Posterior cingulate gyrus (tissue), 11 donors: ENCODE data around the gene CDK5RAP2.

ENCODE experiments used
- DNase-seq, 10 donors: peaks; one replicate each; pipeline versions ENCODE4 v3.0.0 to v3.0.0-alpha.2; 2020 to 2021; ENCODE audit warnings: mixed read lengths in 3 of 10
- intact Hi-C: fragments of 100-400 bp; cut with DNase I; formaldehyde crosslinking; loops from one replicate; pipeline ENCODE4 v1.15.1; 2023

Gene CDK5RAP2

DNA sequence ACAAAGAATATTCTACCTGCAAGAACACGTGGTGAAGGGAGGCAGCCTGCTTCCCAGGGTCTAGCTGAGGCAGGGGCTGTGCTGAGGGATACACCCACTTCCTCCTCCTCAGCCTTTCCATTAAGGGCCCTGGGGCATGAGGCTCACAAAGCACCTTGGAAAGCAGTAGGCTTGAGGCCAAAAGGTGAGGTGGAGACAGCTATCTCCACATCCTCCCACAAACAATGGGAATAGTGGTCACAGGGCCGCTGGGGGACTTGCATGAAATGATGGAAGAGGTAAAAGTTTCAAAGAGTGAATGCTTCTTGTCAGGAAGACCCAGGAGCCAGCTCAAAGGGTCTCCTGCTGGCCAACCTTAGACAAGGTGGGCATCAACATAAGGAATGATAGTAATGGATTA lies 207.9 kb downstream of the CDK5RAP2 start:
- peak in 1 of 10 donors; percentile 44 for DNase-seq

GRCh38 chr9:120369608-120370220 lies 210.3 kb downstream of the CDK5RAP2 start:
- DNase-seq: peak in 1 of 10 donors; percentile 20
- intact Hi-C loops: no loop called here

More for the DNA sequence above, 207.9 kb downstream of the CDK5RAP2 start:
- intact Hi-C loops: no loop called here

DNA sequence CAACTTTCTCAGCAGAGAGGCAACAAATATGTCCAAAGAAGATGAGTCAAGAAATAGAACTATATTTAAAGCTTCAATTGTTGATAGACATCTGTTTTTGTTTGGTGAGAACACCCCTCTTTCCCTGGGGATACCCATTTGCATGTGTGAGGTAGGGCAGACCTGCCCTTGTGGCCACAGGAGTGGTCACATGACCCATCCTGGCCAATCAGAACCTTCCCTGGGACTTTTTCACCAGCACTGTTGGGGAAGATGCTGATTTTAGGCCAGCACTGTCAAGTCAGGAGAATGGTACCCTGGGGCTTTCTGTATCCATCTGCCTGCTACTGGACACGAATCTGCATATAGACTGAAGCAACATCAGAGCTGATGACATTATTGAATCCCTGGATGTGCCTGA lies 211.2 kb downstream of the CDK5RAP2 start:
- no peak for DNase-seq
- intact Hi-C loops: no loop called here

GRCh38 chr9:120366644-120367019 lies 213.3 kb downstream of the CDK5RAP2 start:
- intact Hi-C loops: no loop called here
- peak in 1 of 10 donors; percentile 7 for DNase-seq

DNA sequence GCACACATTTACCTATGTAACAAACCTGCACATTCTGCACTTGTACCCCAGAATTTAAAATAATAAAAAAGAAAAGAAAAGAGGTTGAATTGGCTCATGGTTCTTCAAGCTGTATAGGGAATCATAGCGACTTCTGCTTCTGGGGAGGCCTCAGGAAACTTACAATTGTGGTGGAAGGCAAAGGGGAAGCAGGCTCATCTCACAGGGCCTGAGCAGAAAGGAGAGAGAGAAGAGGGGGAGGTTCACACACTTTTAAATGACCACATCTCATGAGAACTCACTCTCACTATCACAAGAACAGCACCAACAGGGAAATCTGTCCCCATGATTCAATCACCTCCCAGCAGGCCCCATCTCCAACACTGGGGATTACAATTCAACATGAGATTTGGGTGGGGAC lies 214.6 kb downstream of the CDK5RAP2 start:
- DNase-seq: no peak
- intact Hi-C loops: no loop called here

- intact Hi-C loops: no loop called here
- no peak for DNase-seq
These were observed 216.3 kb downstream of the CDK5RAP2 start for GRCh38 chr9:120363697-120364096.

DNA sequence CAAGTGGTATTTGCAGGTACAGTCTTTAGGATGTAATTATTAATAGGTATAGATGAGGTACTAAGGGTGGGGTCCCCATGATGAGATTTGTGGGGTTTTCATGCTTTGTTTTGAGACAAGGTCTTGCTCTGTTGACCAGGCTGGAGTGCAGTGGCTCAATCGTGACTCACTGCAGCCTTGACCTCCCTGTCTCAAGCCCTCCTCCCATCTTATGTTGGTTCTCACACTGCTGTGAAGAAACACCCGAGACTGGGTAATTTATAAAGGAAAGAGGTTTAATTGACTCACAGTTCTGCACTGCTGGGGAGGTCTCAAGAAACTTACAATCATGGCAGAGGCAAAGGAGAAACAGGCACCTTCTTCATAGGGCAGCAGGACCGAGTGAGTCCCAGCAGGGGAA lies 217.5 kb downstream of the CDK5RAP2 start:
- DNase-seq: no peak
- intact Hi-C loops: no loop called here

- intact Hi-C loops: no loop called here
- DNase-seq: no peak
These were observed 218.4 kb downstream of the CDK5RAP2 start for GRCh38 chr9:120361551-120361950.

GRCh38 chr9:120360510-120360909 lies 219.5 kb downstream of the CDK5RAP2 start:
- intact Hi-C loops: no loop called here

DNA sequence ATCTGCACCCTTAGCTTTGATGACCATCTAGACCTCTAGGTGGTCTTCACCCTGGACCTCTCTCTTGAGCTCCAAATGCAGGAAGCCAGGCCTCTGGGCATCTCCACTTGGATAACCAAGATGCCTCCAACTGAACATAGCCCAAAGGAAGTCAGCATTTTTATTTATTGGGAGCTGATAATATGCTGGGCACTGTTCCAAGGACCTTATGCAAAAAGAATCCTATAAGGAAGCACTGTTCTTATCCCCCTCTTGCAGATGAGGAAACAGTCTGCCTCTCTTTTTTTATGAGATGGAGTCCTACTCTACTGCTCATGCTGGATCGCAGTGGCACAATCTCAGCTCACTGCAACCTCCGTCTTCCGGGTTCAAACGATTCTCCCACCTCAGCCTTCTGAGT lies 219.9 kb downstream of the CDK5RAP2 start:
- no peak for DNase-seq
- intact Hi-C loops: no loop called here

More at GRCh38 chr9:120360510-120360909, 219.5 kb downstream of the CDK5RAP2 start:
- DNase-seq: no peak

- intact Hi-C loops: no loop called here
- DNase-seq: no peak
These were observed 221.1 kb downstream of the CDK5RAP2 start for GRCh38 chr9:120358877-120359276.

GRCh38 chr9:120353506-120353905 lies 226.5 kb downstream of the CDK5RAP2 start:
- DNase-seq: no peak
- intact Hi-C loops: no loop called here

DNA sequence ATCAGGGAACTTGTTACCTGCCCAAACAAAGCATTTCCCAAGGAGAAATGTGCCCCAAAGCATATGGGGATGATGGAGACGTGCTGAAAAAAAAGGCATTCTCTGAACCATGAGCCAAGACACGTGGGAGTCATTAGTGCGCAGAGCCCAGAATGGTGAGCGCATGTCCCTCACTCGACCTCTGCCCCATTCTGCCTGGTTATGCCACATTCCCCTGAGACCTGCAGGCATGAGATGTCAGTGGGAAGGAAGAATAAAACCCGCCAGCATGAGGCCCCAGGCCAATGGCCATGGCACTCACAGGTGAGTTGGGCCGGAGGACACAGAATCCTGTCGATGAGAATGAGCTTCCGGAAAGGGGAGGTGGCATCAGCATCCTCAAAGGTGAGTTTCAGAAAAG lies 228.9 kb downstream of the CDK5RAP2 start:
- intact Hi-C loops: no loop called here
- DNase-seq: no peak

GRCh38 chr9:120350596-120350995 lies 229.4 kb downstream of the CDK5RAP2 start:
- intact Hi-C loops: no loop called here
- no peak for DNase-seq

GRCh38 chr9:120348951-120349429 lies 231.0 kb downstream of the CDK5RAP2 start:
- intact Hi-C loops: loop anchor here (1.0 to 5.0 kb wide), 2 partner anchors 793 to 982 kb away; partner anchors contain the start of gene BRINP1
- peak in 7 of 10 donors; percentile 20 to 91 (median 37) for DNase-seq

DNA sequence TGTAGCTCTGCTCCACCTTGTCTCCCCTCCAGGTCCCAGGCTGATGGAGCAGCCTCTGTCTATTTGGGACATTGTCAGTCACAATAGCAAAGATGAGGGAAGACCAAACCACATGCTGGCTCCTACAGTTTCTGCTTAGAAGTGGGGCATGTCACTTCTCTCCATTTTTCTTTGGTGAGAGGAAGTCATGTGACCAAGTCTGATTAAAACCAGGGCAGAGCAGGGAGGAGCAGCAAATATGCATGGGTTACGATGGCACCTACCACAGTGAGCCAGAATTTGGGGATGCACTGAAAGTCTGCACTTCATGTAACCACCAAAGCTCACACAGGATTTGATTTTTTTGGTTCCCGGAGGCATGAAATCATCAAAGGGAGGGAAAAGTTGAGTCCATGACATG lies 234.6 kb downstream of the CDK5RAP2 start:
- DNase-seq: no peak
- intact Hi-C loops: loop anchor here (5.0 kb wide), 1 partner anchor 978 kb away; the partner anchor contains the start of gene BRINP1

DNA sequence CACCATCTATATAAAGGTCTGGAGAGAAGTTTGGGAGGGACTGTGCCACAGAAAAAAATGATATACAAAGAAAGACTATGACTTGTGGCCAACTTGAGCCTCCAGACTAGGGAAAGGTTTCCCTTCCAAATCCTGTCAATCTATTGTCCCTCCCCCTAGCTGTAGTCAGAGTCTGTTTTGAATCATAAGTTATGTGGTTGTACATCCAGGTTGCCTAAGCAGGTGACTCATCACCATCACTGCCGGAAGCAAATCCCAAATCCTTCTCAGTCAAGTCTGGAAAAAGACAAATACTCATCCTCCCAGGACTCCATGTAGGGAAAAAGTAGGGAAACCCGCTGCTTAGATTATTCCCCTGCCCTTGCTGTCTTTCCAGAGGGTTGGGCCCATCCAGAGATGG lies 235.7 kb downstream of the CDK5RAP2 start:
- intact Hi-C loops: no loop called here
- no peak for DNase-seq

DNA sequence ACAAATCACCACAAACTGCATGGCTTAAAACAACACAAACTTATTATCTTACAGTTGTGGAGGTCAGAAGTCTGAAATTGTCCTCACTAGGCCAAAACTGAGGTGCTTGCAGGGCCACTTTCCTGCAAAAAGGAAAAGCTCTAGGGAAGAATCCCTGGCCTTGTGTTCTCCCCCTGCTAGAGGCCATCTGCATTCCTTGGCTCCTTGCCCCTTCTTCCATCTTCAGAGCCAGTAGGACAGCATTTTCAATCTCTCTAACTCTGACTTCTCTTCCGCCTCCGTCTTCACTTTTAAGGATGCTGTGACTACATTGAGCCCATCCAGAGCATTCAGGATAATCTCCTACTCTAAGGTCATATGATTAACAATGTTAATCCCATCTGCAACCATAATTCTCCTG lies 236.6 kb downstream of the CDK5RAP2 start:
- DNase-seq: no peak
- intact Hi-C loops: no loop called here
